Loucy (cell line): ENCODE results near the gene BTC.

Experiments used
- CTCF ChIP-seq: fragments of 200-600 bp; sonication (generic); conservative IDR thresholded peaks from 2 replicates; pipeline ENCODE4 v1.5.1; 2014; ENCODE audit warnings: mild to moderate bottlenecking, antibody characterized with exemption, low read length
- EZH2phosphoT487 ChIP-seq: fragments of 200-600 bp; IDR thresholded peaks from 2 replicates; pipeline ENCODE4 v1.6.1; 2018; ENCODE audit warnings: antibody characterized with exemption, mild to moderate bottlenecking, moderate library complexity, borderline replicate concordance

GRCh38 chr4:74724979-74725378 is 69.3 kb downstream of the BTC start:
- TF ChIP-seq CTCF (no peak), EZH2phosphoT487 (no peak)
